Loucy (cell line): ENCODE data around the gene NAALADL1.

Source experiments
- EZH2phosphoT487 ChIP-seq: fragments of 200-600 bp; IDR thresholded peaks from 2 replicates; pipeline ENCODE4 v1.6.1; 2018; ENCODE audit warnings: antibody characterized with exemption, mild to moderate bottlenecking, moderate library complexity, borderline replicate concordance
- TF ChIP-seq, protein P1 (sequence below): fragments of 200-600 bp; sonication (generic); conservative IDR thresholded peaks from 2 replicates; pipeline ENCODE4 v1.5.1; 2014; ENCODE audit warnings: mild to moderate bottlenecking, antibody characterized with exemption, low read length

DNA sequence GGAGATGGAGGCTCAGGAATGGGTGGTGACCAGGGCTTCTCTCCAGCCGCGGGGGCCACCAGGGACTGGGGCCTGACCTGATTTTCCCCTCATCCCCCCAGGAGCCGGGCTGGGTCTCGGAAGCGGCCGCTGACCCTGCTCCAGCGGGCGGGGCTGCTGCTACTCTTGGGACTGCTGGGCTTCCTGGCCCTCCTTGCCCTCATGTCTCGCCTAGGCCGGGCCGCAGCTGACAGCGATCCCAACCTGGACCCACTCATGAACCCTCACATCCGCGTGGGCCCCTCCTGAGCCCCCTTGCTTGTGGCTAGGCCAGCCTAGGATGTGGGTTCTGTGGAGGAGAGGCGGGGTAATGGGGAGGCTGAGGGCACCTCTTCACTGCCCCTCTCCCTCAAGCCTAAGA, 29.5 kb upstream of the NAALADL1 start:
- TF ChIP-seq, protein P1, sequence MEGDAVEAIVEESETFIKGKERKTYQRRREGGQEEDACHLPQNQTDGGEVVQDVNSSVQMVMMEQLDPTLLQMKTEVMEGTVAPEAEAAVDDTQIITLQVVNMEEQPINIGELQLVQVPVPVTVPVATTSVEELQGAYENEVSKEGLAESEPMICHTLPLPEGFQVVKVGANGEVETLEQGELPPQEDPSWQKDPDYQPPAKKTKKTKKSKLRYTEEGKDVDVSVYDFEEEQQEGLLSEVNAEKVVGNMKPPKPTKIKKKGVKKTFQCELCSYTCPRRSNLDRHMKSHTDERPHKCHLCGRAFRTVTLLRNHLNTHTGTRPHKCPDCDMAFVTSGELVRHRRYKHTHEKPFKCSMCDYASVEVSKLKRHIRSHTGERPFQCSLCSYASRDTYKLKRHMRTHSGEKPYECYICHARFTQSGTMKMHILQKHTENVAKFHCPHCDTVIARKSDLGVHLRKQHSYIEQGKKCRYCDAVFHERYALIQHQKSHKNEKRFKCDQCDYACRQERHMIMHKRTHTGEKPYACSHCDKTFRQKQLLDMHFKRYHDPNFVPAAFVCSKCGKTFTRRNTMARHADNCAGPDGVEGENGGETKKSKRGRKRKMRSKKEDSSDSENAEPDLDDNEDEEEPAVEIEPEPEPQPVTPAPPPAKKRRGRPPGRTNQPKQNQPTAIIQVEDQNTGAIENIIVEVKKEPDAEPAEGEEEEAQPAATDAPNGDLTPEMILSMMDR, result no peak
- TF ChIP-seq EZH2phosphoT487, result no peak
